Measurements from ENCODE around the gene SIAH1. TPM values are rescaled to one million over a fixed set of nuclear protein-coding genes. Genes with fewer than 3 reads are reported as not detected.
A peak's percentile ranks its signal among the peaks of the same experiment; 100 is the strongest.

The SIAH1 gene
- total and polyA plus RNA-seq, 9 of the 15 experiments (the other 6 are each of a cell fraction or from before 2014, with no cell fraction given) = 4.1 to 14.3 (median 12.5) TPM

- H3K79me2 ChIP-seq (ENCODE audit: control insufficient read depth, insufficient read depth, low read length) = no peaks in the 10 kb centered on the region
- in situ Hi-C loops (cut with MboI) = no loop called here
- ChIA-PET CTCF (ENCODE audit: low intra/inter-chr PET ratio) (no interaction called here), POLR2A (interaction anchor here (0.6 to 1.3 kb wide), 9 partner anchors 9 to 221 kb away, joined by 3 to 6 read pairs (median 3); partner anchors contain the start of gene SIAH1)
- intact Hi-C loops (cut with micrococcal nuclease) = no loop called here
- DNase-seq (ENCODE audit: extremely low read depth in 1 of 4, low spot score in 3 of 4) = peak in 2 of 4 experiments; percentile 28 to 51
- no peaks in the 10 kb centered on the region for H3K36me3 ChIP-seq (ENCODE audit: control insufficient read depth, insufficient read depth, low read length)
- H3K9me3 ChIP-seq (replicated peaks; ENCODE audit: control insufficient read depth, insufficient read depth, low read depth, low read length) = no peaks in the 10 kb centered on the region
- BruUV-seq (replicated peaks) = no TSS peak
- no peaks in the 10 kb centered on the region for H3K27me3 ChIP-seq (ENCODE audit: control insufficient read depth in 2 of 2, insufficient read depth in 2 of 2, low read length in 2 of 2)
- H3K27ac ChIP-seq (ENCODE audit: extremely low read depth, low read depth, low read length) = no peak overlapping the region
- H3K4me1 ChIP-seq (replicated peaks in 1 of 2; ENCODE audit: control insufficient read depth in 2 of 2, insufficient read depth in 2 of 2, low read length in 2 of 2) = peaks cover 0 to 10% of the 10 kb centered on the region in 2 experiments; a peak in 3 of 5 replicates
- H3K4me3 ChIP-seq = no peak overlapping the region
- H3K4me2 ChIP-seq (ENCODE audit: insufficient read depth, low read length) = 0 out of 2 replicates have a peak overlapping the region, but pooled peaks have one; percentile 7
- no peaks in the 10 kb centered on the region for H4K20me1 ChIP-seq (replicated peaks; ENCODE audit: control insufficient read depth, insufficient read depth, low read length)
- H3K9me1 ChIP-seq (ENCODE audit: control insufficient read depth, insufficient read depth, low read length) = no peaks in the 10 kb centered on the region
- H2AFZ ChIP-seq (ENCODE audit: low read depth, low read length) = peak overlapping the region; percentile 78
- peak; percentile 56 for ATAC-seq
- H3K9ac ChIP-seq (ENCODE audit: insufficient read depth in 1 of 2, low read depth in 2 of 2, low read length in 2 of 2) = no peak overlapping the region
- FAIRE-seq = no peak
- WGBS (ENCODE audit: insufficient coverage, low coverage, missing lambda C conversion rate) = 21% methylated on average over 6 of the region's 6 CpGs
- no peak for TF ChIP-seq SP1 (CRISPR knock-in tag; IDR thresholded peaks at IDR 0.05)
- TF ChIP-seq BRD4 (IDR thresholded peaks at IDR 0.05) = no peak
- no peak for TF ChIP-seq ZNF57 (CRISPR knock-in tag; IDR thresholded peaks at IDR 0.05)
- TF ChIP-seq, protein P1, sequence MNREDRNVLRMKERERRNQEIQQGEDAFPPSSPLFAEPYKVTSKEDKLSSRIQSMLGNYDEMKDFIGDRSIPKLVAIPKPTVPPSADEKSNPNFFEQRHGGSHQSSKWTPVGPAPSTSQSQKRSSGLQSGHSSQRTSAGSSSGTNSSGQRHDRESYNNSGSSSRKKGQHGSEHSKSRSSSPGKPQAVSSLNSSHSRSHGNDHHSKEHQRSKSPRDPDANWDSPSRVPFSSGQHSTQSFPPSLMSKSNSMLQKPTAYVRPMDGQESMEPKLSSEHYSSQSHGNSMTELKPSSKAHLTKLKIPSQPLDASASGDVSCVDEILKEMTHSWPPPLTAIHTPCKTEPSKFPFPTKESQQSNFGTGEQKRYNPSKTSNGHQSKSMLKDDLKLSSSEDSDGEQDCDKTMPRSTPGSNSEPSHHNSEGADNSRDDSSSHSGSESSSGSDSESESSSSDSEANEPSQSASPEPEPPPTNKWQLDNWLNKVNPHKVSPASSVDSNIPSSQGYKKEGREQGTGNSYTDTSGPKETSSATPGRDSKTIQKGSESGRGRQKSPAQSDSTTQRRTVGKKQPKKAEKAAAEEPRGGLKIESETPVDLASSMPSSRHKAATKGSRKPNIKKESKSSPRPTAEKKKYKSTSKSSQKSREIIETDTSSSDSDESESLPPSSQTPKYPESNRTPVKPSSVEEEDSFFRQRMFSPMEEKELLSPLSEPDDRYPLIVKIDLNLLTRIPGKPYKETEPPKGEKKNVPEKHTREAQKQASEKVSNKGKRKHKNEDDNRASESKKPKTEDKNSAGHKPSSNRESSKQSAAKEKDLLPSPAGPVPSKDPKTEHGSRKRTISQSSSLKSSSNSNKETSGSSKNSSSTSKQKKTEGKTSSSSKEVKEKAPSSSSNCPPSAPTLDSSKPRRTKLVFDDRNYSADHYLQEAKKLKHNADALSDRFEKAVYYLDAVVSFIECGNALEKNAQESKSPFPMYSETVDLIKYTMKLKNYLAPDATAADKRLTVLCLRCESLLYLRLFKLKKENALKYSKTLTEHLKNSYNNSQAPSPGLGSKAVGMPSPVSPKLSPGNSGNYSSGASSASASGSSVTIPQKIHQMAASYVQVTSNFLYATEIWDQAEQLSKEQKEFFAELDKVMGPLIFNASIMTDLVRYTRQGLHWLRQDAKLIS (CRISPR knock-in tag; IDR thresholded peaks at IDR 0.05) = no peak
- TF ChIP-seq CREB1 (IDR thresholded peaks at IDR 0.05) = no peak
- peak; percentile 50; the same call in 1 of the 2 replicates for TF ChIP-seq CREB1 (CRISPR knock-in tag; IDR thresholded peaks at IDR 0.05)
- no peak for TF ChIP-seq ZNF551 (CRISPR knock-in tag; IDR thresholded peaks at IDR 0.05)
- peak; percentile 94 for TF ChIP-seq ATF3 (IDR thresholded peaks at IDR 0.05)
- TF ChIP-seq ATF3 (CRISPR knock-in tag; conservative IDR thresholded peaks at IDR 0.05) = no peak
- TF ChIP-seq JUNB (CRISPR knock-in tag; conservative IDR thresholded peaks at IDR 0.05) = 0 out of 2 replicates have a peak, but pooled peaks have one; percentile 35
- no peak for TF ChIP-seq ZZZ3 (IDR thresholded peaks at IDR 0.05)
- TF ChIP-seq ATF7 (IDR thresholded peaks at IDR 0.05) = peak; percentile 97
- TF ChIP-seq BCOR (IDR thresholded peaks at IDR 0.05) = no peak
- no peak for TF ChIP-seq ZNF316 (IDR thresholded peaks at IDR 0.05)
- no peak for TF ChIP-seq ARID1B (IDR thresholded peaks at IDR 0.05)
- TF ChIP-seq MED1 (CRISPR knock-in tag; IDR thresholded peaks at IDR 0.05; ENCODE audit: borderline replicate concordance) = no peak
- peak; percentile 89 for TF ChIP-seq JUND (IDR thresholded peaks at IDR 0.05; ENCODE audit: borderline replicate concordance, low read depth, low read length)
- peak; percentile 56 for TF ChIP-seq JUND (tag; IDR thresholded peaks at IDR 0.05; ENCODE audit: borderline replicate concordance, low read depth, low read length)
- no peak for TF ChIP-seq NCOA1 (IDR thresholded peaks at IDR 0.05; ENCODE audit: low read depth)
- TF ChIP-seq HOMEZ (CRISPR knock-in tag; IDR thresholded peaks at IDR 0.05) = no peak
- no peak for TF ChIP-seq TAF7 (tag; IDR thresholded peaks at IDR 0.05)
Observed at GRCh38 chr16:48394355-48394703, 9.1 kb upstream of the SIAH1 start.

All from K562 (cell line).